ENCODE results near the gene PEDS1. TPM values are rescaled to one million over a fixed set of nuclear protein-coding genes. Genes with fewer than 3 reads are reported as not detected.

The PEDS1 gene
- total and polyA plus RNA-seq, 2 of the 4 experiments (the other 2 are of a cell fraction), result 24.0 to 59.9 TPM

DNA sequence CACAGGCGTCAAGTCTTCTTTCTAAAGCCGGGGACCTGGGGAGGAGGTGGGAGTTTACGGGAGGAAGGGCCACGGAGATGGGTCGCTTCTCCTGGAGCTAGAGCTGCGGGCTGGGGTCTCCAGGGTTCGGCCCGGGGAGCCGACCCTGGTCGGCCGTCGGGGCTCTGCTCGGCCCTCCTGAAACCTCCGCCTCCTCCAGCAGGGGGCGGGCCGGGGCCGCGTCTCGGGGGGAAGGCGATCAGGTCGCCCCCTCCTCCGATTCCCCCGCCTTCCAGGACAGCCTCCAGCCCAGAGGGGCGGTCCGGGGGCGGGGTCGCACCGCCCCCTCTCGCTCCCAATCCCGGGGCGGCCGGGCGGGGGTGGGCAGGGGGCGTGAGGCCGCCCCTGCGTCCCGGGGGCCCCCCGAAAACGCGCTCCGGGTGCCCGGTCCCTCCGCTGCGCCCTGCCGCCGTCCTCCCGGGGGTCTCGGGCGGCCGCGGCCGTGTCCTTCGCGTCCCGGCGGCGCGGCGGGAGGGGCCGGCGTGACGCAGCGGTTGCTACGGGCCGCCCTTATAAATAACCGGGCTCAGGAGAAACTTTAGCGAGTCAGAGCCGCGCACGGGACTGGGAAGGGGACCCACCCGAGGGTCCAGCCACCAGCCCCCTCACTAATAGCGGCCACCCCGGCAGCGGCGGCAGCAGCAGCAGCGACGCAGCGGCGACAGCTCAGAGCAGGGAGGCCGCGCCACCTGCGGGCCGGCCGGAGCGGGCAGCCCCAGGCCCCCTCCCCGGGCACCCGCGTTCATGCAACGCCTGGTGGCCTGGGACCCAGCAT lies 36.9 kb upstream of the PEDS1 start, which contains the start of gene CEBPB (continued):
- TF ChIP-seq, protein P1, sequence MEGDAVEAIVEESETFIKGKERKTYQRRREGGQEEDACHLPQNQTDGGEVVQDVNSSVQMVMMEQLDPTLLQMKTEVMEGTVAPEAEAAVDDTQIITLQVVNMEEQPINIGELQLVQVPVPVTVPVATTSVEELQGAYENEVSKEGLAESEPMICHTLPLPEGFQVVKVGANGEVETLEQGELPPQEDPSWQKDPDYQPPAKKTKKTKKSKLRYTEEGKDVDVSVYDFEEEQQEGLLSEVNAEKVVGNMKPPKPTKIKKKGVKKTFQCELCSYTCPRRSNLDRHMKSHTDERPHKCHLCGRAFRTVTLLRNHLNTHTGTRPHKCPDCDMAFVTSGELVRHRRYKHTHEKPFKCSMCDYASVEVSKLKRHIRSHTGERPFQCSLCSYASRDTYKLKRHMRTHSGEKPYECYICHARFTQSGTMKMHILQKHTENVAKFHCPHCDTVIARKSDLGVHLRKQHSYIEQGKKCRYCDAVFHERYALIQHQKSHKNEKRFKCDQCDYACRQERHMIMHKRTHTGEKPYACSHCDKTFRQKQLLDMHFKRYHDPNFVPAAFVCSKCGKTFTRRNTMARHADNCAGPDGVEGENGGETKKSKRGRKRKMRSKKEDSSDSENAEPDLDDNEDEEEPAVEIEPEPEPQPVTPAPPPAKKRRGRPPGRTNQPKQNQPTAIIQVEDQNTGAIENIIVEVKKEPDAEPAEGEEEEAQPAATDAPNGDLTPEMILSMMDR (conservative IDR thresholded peaks at IDR 0.05; ENCODE audit: low read depth, low read length), result peak; percentile 81
- no peak for TF ChIP-seq RCOR1 (IDR thresholded peaks at IDR 0.05; ENCODE audit: insufficient replicate concordance, low read length)

Data from IMR-90 (cell line).